Hepatocyte (in vitro differentiated cells): ENCODE measurements around the gene GPANK1. TPM values are rescaled to one million over a fixed set of nuclear protein-coding genes. Genes with fewer than 3 reads are reported as not detected.

Source experiments
- DNase-seq: peaks from one replicate; pipeline ENCODE4 v3.0.0-alpha.2; 2016; ENCODE audit warnings: low spot score
- H2AFZ ChIP-seq: fragments of 200-600 bp; sonication (generic); 2 replicates; pipeline ENCODE4 v1.6.0; 2016; ENCODE audit warnings: antibody characterized with exemption, mild to moderate bottlenecking
- H3K27ac ChIP-seq: fragments of 200-600 bp; sonication (generic); 2 replicates; pipeline ENCODE4 v1.5.1; 2016; ENCODE audit warnings: mild to moderate bottlenecking
- H3K27me3 ChIP-seq: fragments of 200-600 bp; sonication (generic); 2 replicates; pipeline ENCODE4 v1.6.1; 2016
- H3K36me3 ChIP-seq: fragments of 200-600 bp; sonication (generic); replicated peaks from 2 replicates; pipeline ENCODE4 v1.5.1; 2016; ENCODE audit warnings: low read depth; ENCODE audit not compliant: insufficient read depth
- H3K4me1 ChIP-seq: fragments of 200-600 bp; sonication (generic); 2 replicates; pipeline ENCODE4 v1.5.1; 2016; ENCODE audit warnings: mild to moderate bottlenecking, moderate library complexity; ENCODE audit not compliant: insufficient read depth
- H3K4me2 ChIP-seq: fragments of 200-600 bp; sonication (generic); 2 replicates; pipeline ENCODE4 v1.6.0; 2016
- H3K4me3 ChIP-seq: fragments of 200-600 bp; sonication (generic); 2 replicates; pipeline ENCODE4 v1.5.1; 2016; ENCODE audit warnings: mild to moderate bottlenecking
- H3K79me2 ChIP-seq: fragments of 200-600 bp; sonication (generic); 2 replicates; pipeline ENCODE4 v1.6.0; 2017; ENCODE audit warnings: mild to moderate bottlenecking
- H3K9me2 ChIP-seq: fragments of 200-600 bp; sonication (generic); replicated peaks from 2 replicates; pipeline ENCODE4 v1.6.0; 2017; ENCODE audit warnings: mild to moderate bottlenecking; ENCODE audit not compliant: insufficient read depth
- H3K9me3 ChIP-seq: fragments of 200-600 bp; sonication (generic); 2 replicates; pipeline ENCODE4 v1.5.1; 2016; ENCODE audit warnings: low read depth, mild to moderate bottlenecking
- H4K20me1 ChIP-seq: fragments of 200-600 bp; sonication (generic); 2 replicates; pipeline ENCODE4 v1.6.0; 2016; ENCODE audit warnings: mild to moderate bottlenecking; ENCODE audit not compliant: insufficient read depth, poor library complexity, severe bottlenecking
- EZH2 ChIP-seq: fragments of 200-600 bp; sonication (generic); IDR thresholded peaks from 2 replicates; pipeline ENCODE4 v1.6.1; 2016; ENCODE audit warnings: antibody characterized with exemption, mild to moderate bottlenecking, borderline replicate concordance
- EZH2phosphoT487 ChIP-seq: fragments of 200-600 bp; sonication (generic); IDR thresholded peaks from one replicate; pipeline ENCODE4 v1.6.1; 2018; ENCODE audit warnings: antibody characterized with exemption, mild to moderate bottlenecking, low read depth, moderate library complexity; ENCODE audit not compliant: unreplicated experiment, severe bottlenecking
- WGBS: methylation state at CpG from one replicate; pipeline ENCODE4 v1.1.6; 2016; ENCODE audit warnings: low lambda C conversion rate; ENCODE audit errors: missing lambda C conversion rate; 5-methylcytosine and 5-hydroxymethylcytosine counted together
- polyA plus RNA-seq: library from polyadenylated mRNA; unstranded; fragments of >200 nt; fragmentation: Nextera tagmentation; extraction: Ambion mirVana; gene quantifications from 2 replicates; pipeline ENCODE4 v1.2.1, GENCODE V29; 2016
- total RNA-seq: library from RNA; depleted of rRNA; stranded (reverse); fragments of >200 nt; gene quantifications from 2 replicates; pipeline ENCODE4 v1.2.3, GENCODE V29; 2014
- TF ChIP-seq, protein P1 (sequence below): fragments of 200-600 bp; sonication (generic); IDR thresholded peaks from 2 replicates; pipeline ENCODE4 v1.5.1; 2016; ENCODE audit warnings: antibody characterized with exemption, mild to moderate bottlenecking; ENCODE audit not compliant: poor library complexity

GPANK1 gene
- total and polyA plus RNA-seq, 2 experiments from 2014 or later: 18.1 to 23.8 TPM

DNA sequence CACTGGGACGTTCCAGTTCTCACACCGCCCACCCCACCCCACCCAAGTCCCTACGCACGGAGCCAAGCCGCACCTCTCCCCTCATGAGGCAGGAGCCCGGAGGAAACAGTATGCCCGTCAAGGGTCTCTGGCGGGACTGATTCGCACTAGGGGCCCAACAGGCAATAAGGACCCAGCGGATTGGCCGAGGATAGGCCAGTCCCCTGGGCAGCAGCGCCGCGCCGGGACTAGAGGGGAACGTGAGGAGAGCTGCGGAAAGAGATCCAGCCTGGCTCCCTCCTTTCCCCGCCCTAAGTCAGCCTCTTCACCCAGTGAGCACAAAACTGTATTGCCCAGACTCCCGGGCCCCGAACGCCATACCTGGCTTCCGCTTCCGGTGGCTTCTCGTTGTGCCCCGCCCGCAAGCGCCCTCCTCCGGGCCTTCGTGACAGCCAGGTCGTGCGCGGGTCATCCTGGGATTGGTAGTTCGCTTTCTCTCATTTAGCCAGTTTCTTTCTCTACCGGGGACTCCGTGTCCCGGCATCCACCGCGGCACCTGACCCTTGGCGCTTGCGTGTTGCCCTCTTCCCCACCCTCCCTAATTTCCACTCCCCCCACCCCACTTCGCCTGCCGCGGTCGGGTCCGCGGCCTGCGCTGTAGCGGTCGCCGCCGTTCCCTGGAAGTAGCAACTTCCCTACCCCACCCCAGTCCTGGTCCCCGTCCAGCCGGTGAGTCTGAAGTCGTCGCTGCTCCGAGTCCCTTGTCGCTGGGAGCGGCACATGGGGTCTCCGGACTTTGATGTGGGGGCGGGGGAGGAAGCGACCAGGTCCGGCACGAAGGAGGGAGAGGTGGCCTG lies 922 bp upstream of the GPANK1 start, which contains the start of gene CSNK2B:
CSNK2B (plus strand) TSS at position 580 of the 836 bp plus-strand sequence. CDS start 752 bp downstream, outside the sequence.
- 1% methylated on average over 50 of the region's 63 CpGs for WGBS
- peaks cover 63% of the 10 kb centered on the region for H3K79me2 ChIP-seq

DNA sequence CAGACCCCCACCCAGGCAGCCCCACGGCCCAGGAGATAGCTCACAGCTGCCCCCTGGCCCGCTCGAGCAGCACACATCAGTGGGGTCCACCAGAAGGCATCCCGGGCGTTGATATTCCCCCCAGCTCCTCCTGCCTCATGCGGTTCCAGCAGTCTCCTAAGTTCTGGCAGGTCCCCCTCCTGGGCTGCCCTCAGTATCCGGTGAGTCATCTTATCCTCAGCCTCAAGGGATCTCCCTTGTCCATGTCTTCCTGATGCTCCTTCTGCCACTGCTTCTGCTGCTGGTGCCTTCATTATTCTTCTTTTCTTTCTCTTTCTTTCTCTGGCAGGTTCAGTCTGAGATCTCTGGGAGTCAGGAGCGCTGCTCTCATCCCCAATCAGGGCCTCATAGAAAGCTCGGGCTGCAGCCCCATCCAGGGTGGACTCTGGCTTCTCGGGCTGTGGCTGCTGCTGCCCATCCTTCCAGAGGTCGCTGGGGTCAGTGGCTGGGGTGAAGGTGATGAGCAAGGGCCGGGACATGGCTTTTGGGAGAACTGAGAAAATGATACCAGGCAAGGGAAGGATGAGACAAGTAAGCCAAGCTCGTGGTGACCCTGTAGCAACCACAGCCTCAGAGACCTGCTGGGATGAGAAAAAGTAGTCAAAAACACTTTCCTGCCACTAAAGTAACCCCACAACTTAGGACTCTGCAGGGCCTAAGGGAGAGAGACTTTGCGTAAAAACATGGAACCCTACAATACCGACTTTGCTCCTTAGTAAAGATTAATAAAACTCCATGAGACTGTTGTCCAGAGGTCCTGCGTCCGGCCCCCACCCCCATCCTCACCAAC lies 622 bp downstream of the GPANK1 start:
- Histone ChIP-seq H3K27ac (peak overlapping the region; percentile 93), H3K4me2 (peak overlapping the region; percentile 81), H3K4me3 (peak overlapping the region; percentile 47), H3K36me3 (no peaks in the 10 kb centered on the region), H4K20me1 (peaks cover 5% of the 10 kb centered on the region), H2AFZ (peak overlapping the region; percentile 60), H3K9me2 (no peaks in the 10 kb centered on the region), H3K27me3 (no peaks in the 10 kb centered on the region), H3K9me3 (no peaks in the 10 kb centered on the region), H3K4me1 (peaks cover 26% of the 10 kb centered on the region), H3K79me2 (peaks cover 76% of the 10 kb centered on the region)
- DNase-seq: peak; percentile 44
- 35% methylated on average over 17 of the region's 17 CpGs for WGBS
- TF ChIP-seq EZH2phosphoT487: no peak
- TF ChIP-seq, protein P1, sequence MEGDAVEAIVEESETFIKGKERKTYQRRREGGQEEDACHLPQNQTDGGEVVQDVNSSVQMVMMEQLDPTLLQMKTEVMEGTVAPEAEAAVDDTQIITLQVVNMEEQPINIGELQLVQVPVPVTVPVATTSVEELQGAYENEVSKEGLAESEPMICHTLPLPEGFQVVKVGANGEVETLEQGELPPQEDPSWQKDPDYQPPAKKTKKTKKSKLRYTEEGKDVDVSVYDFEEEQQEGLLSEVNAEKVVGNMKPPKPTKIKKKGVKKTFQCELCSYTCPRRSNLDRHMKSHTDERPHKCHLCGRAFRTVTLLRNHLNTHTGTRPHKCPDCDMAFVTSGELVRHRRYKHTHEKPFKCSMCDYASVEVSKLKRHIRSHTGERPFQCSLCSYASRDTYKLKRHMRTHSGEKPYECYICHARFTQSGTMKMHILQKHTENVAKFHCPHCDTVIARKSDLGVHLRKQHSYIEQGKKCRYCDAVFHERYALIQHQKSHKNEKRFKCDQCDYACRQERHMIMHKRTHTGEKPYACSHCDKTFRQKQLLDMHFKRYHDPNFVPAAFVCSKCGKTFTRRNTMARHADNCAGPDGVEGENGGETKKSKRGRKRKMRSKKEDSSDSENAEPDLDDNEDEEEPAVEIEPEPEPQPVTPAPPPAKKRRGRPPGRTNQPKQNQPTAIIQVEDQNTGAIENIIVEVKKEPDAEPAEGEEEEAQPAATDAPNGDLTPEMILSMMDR: no peak
- no peak for TF ChIP-seq EZH2

More for the DNA sequence above, 922 bp upstream of the GPANK1 start, which contains the start of gene CSNK2B:
- H4K20me1 ChIP-seq: no peaks in the 10 kb centered on the region
- no peaks in the 10 kb centered on the region for H3K27me3 ChIP-seq
- H2AFZ ChIP-seq: peak within 1 kb of the TSS; percentile 45
- peak; percentile 98 for DNase-seq
- H3K9me3 ChIP-seq: no peaks in the 10 kb centered on the region
- no peaks in the 10 kb centered on the region for H3K9me2 ChIP-seq
- H3K4me2 ChIP-seq: peak within 1 kb of the TSS; percentile 95
- H3K4me3 ChIP-seq: peak within 1 kb of the TSS; percentile 76
- H3K4me1 ChIP-seq: peaks cover 19% of the 10 kb centered on the region
- no peak for TF ChIP-seq EZH2phosphoT487
- TF ChIP-seq EZH2: no peak
- TF ChIP-seq, protein P1: no peak
- peak within 1 kb of the TSS; percentile 93 for H3K27ac ChIP-seq
- no peaks in the 10 kb centered on the region for H3K36me3 ChIP-seq

- H3K9me3 ChIP-seq: no peaks in the 10 kb centered on the region
- H3K27me3 ChIP-seq: no peaks in the 10 kb centered on the region
- H3K79me2 ChIP-seq: peaks cover 78% of the 10 kb centered on the region
- H2AFZ ChIP-seq: no peak overlapping the region
- H3K4me2 ChIP-seq: peak overlapping the region; percentile 81
- H3K4me1 ChIP-seq: peaks cover 34% of the 10 kb centered on the region
- TF ChIP-seq, protein P1: no peak
- no peak for TF ChIP-seq EZH2phosphoT487
- no peak for TF ChIP-seq EZH2
- H3K27ac ChIP-seq: peak overlapping the region; percentile 93
- no peaks in the 10 kb centered on the region for H3K9me2 ChIP-seq
- no peaks in the 10 kb centered on the region for H3K36me3 ChIP-seq
- DNase-seq: no peak
- H4K20me1 ChIP-seq: peaks cover 13% of the 10 kb centered on the region
- 72% methylated on average over 8 of the region's 9 CpGs for WGBS
- H3K4me3 ChIP-seq: no peak overlapping the region
Measured at GRCh38 chr6:31663126-31663960, 1.5 kb downstream of the GPANK1 start.
